ENCODE measurements around the gene BRD1.

- TF ChIP-seq POLR2A (IDR thresholded peaks at IDR 0.05) (no peak), CTCF (IDR thresholded peaks at IDR 0.05) (no peak)
Measured at GRCh38 chr22:49783036-49783746, 44.5 kb downstream of the BRD1 start.
